ENCODE results near the gene HMGB1. TPM values are rescaled to one million over a fixed set of nuclear protein-coding genes. Genes with fewer than 3 reads are reported as not detected.
A peak's percentile ranks its signal among the peaks of the same experiment; 100 is the strongest.
"Not testable (repeated sequence)": the region's sequence is repeated elsewhere in the genome, so short reads cannot be mapped to it uniquely, and the experiment has no call there.

HMGB1 gene
- polyA plus RNA-seq, 3 donors = 791 to 891 (median 798) TPM

GRCh38 chr13:30479154-30479882 lies 13.6 kb upstream of the HMGB1 start:
- no peak for DNase-seq

- no peak for DNase-seq
These were observed 11.8 kb upstream of the HMGB1 start for GRCh38 chr13:30477346-30478195.

DNA sequence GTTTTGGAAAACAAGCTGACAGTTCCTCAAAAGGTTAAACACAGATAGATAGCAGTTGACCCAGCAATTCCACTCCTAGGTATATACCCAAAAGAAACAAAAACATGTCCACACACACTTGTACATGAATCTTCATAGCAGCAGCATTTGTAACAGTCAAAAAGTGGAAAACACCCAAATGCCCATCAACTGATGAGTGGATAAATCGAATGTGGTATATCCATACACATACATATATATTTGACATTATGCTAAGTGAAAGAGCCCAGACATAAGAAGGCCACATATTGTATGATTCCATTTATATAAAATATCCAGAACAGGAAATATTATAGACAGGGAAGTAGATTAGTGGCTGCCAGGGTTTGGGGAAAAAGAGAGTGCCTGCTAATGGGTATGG lies 7.9 kb upstream of the HMGB1 start:
- DNase-seq = no peak

GRCh38 chr13:30466841-30467252 lies 1.1 kb upstream of the HMGB1 start:
- DNase-seq = peak; percentile 17

DNA sequence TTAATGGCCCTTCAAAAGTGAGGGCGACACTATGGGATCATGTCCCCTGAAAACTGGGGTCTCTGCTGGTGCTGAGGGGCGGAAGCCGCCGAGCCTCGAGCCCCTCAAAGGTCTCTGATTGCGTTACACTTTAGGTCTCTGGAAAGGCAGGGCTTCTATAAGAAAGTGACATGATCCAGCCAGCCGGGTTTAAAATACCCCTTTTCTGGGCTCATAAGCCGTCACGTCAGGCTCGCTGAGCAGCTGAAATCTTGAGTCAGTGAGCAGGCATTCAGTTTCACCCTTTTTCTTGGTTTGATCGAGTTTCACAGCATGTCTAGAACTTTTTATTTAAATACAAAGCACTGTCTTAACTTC lies 600 bp upstream of the HMGB1 start:
- DNase-seq = peak; percentile 24

DNA sequence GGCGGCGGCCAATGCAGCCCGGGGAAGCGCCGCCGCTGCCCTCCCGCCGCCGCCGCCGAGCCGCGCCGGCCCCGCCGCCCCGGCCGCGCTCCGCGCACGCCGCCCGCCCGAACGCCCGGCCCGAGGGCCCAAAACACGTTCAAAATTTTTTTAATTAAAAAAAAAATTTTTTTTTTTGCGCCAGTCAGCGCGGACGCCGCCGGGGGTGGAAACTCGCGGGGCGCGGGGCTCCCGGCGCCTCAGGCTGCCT lies 468 bp downstream of the HMGB1 start:
- DNase-seq = no peak

DNA sequence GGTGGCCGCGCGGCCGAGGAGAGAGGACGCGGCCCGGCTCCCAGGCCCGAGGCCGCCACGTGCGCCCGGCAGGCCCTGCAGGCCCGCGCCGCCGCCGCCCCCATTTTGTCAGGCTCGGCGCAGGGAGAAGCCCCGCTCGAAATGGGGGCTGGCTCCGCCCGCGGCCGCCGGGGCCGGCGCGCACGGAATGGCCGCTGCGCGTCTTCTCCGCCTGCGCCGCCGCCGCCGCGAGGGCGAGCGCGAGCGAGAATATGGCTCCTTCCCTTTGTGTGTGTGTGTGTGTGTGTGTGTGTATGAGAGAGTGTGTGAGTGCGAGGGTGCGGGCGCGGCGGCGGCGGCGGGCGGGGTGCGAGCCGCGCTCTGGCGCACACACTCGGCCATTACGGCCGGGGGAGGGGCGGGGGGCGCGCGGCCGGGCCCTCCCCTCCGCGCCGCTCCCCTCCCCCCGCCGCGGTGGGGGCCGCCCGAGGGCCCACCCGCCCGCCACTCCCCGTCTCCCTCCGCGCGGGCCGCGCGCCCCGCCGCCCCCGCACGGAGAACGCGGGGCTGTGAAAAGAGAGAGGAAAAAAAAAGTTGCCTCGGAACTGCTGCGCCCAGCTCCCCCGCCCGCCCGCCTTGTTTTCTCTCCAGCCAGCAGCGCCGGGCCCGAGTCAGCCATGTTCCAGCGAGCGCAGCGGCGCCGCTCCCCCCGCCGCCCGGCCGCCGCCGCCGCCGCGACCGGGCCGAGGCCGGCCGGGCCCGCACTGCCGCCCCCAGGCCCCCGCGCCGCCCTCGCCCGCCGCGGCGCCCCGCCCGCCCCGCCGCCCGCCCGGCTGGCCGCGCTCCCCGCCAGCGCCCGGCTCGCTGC lies 1.0 kb downstream of the HMGB1 start:
- DNase-seq = peak; percentile 87

- DNase-seq = peak; percentile 28
These were observed 1.8 kb downstream of the HMGB1 start for GRCh38 chr13:30463787-30464495.

GRCh38 chr13:30461279-30462066 lies 4.3 kb downstream of the HMGB1 start:
- peak; percentile 30 for DNase-seq

DNA sequence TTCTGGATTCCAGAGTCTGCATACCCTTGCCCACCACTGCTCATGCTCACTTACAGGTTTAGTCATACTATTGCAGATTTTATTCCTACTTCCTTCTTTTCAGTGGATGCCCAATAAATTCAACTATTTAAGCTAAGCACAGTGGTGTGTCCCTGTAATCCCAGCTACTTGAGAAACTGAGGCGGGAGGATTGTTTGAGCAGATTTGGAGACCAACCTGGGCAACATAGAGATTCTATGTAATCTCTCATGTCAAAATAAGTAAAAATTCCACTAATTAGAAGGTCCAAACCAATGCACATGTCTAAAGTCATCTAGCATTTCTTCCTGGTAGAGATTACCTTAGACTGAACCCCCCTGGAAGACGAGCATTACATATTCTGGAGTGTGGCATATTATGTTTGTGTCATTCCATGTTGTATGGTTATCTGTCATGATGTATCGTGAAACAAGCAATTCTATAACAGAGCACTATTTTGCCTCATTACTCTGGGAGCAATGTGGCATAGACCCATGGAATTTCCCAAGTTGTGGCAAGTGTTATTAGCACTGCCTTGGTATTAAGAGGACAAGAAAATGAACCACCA lies 8.3 kb downstream of the HMGB1 start:
- no peak for DNase-seq

DNA sequence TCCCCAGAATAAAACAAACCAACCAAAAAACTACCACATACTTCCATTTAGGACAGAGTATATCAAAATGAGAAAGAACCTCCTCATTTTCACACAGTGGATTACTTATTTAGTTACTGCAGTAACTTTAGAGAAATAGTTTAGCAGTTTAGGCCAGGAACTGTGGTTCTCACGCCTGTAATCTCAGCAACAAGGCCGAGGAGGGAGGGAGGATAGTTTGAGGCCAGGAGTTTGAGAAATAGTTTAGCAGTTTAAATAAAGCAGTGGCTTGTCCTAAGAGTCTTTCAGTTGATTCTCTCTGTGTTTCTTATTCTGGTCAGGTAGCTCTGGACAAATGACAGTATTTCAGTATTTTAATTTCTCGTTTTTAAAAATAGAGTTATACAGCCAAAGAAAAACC lies 9.4 kb downstream of the HMGB1 start:
- no peak for DNase-seq

- no peak for DNase-seq
These were observed 10.7 kb downstream of the HMGB1 start for GRCh38 chr13:30454991-30455390.

GRCh38 chr13:30453727-30454126 lies 12.0 kb downstream of the HMGB1 start:
- no peak for DNase-seq

- not testable (repeated sequence) for DNase-seq
These were observed 14.3 kb downstream of the HMGB1 start for GRCh38 chr13:30451476-30451875.

- no peak for DNase-seq
These were observed 15.7 kb downstream of the HMGB1 start for GRCh38 chr13:30450066-30450465.

GRCh38 chr13:30448441-30448840 lies 17.3 kb downstream of the HMGB1 start:
- no peak for DNase-seq

GRCh38 chr13:30446126-30446500 lies 19.6 kb downstream of the HMGB1 start:
- DNase-seq = no peak

- no peak for DNase-seq
These were observed 21.8 kb downstream of the HMGB1 start for GRCh38 chr13:30443957-30444404.

- not testable (repeated sequence) for DNase-seq
These were observed 22.2 kb downstream of the HMGB1 start for GRCh38 chr13:30443491-30443890.

DNA sequence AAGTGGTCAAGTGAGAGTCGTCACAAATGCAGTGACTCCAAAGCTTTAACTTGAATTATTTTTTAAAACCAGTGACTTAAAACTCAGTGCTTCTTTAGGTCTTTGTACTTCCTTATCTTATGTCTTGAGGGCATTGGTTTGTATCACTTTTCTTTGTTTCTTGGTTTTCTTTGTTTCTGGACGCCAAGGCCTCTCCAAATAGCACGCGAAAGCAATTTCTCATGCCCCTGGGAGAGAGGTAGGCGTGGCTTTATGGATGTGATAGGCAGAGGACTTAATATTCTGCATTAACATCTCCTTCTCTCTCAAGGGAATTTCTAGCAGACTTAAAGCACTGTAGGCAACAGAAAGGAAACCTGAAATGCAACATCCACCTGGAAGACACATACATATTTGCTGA lies 22.8 kb downstream of the HMGB1 start:
- DNase-seq = no peak
